C4-2B (cell line): Measurements from ENCODE around the gene MCTS1.
"Not testable (repeated sequence)": the region's sequence is repeated elsewhere in the genome, so short reads cannot be mapped to it uniquely, and the experiment has no call there.

Experiments used
- H3K27ac ChIP-seq: fragments of 450-650 bp; 2 replicates; pipeline ENCODE4 v1.5.1; 2017
- CTCF ChIP-seq: fragments of 450-650 bp; conservative IDR thresholded peaks from 2 replicates; pipeline ENCODE4 v1.5.1; 2017; ENCODE audit warnings: mild to moderate bottlenecking
- ZFX ChIP-seq: fragments of 450-650 bp; IDR thresholded peaks from 2 replicates; pipeline ENCODE4 v1.6.1; 2017

The MCTS1 gene

GRCh38 chrX:120638619-120639018, 34.7 kb downstream of the MCTS1 start:
- H3K27ac ChIP-seq = no peak overlapping the region
- TF ChIP-seq ZFX (no peak), CTCF (no peak)

DNA sequence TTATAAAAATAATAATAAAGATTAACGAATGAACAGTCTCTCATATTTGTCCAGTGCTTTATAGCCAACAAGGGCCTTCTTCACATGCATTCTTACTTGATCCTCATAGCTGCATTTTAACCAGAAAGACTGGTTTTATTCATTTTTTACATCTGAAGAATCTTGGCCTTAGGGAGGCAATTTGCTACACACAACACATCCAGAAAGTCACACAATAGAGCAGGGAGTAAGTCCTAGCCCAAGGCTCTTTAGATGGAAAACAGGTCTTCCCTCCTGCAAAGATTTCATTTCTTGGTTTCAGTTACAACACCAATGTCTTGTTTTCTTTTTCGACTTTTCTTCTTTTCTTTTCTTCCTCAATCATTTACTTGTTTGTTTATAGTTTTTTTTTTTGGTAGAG, 39.0 kb downstream of the MCTS1 start:
- TF ChIP-seq ZFX (no peak), CTCF (no peak)
- H3K27ac ChIP-seq = no peak overlapping the region

DNA sequence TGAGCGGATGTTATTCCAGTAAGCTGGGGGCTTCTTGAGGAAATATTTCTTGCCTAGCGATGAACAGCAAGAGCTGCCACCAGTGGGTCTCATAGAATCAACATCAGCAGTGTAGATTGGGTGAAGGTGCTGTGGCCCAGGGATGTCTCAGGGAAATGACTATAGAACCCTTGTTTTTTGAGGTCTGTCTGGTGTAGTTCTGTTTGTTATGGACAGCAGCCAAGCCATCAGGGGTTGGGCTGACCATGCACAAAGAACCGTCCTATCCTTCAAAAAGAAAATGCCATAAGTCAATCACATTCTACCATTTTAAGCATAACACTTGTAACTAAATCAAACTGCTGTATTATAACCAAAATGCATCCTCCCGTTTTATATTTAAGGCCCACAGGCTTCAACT, 43.2 kb downstream of the MCTS1 start:
- no peak overlapping the region for H3K27ac ChIP-seq
- TF ChIP-seq CTCF = no peak
- TF ChIP-seq ZFX = no peak

DNA sequence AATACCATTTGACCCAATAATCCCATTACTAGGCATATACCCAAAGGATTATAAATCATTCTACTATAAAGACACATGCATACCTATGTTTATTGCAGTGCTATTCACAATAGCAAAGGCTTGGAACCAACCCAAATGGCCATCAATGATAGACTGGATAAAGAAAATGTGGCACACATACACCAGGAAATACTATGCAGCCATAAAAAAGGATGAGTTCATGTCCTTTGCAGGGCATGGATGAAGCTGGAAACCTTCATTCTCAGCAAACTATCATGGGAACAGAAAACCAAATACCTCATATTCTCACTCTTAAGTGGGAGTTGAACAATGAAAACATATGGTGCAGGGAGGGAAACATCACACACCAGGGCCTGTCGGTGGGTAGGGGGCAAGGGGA, 48.4 kb downstream of the MCTS1 start:
- H3K27ac ChIP-seq = not testable (repeated sequence)

- no peak overlapping the region for H3K27ac ChIP-seq
- TF ChIP-seq ZFX (no peak), CTCF (no peak)
These were observed 49.1 kb downstream of the MCTS1 start for GRCh38 chrX:120653000-120653399.

GRCh38 chrX:120660637-120661036, 56.7 kb downstream of the MCTS1 start:
- no peak overlapping the region for H3K27ac ChIP-seq
- TF ChIP-seq ZFX (no peak), CTCF (no peak)
